GM21381 (cell line): ENCODE measurements around the gene PERCC1.

Experiments used
- ATAC-seq: cut with Tn5 transposase; IDR thresholded peaks from one replicate; pipeline ENCODE4 v1.9.1; 2021; ENCODE audit warnings: mild to moderate bottlenecking, moderate library complexity; ENCODE audit not compliant: unreplicated experiment

PERCC1 gene

GRCh38 chr16:1408171-1408837 is 22.6 kb upstream of the PERCC1 start:
- ATAC-seq, result peak; percentile 81

GRCh38 chr16:1412847-1413246 is 18.0 kb upstream of the PERCC1 start:
- no peak for ATAC-seq

GRCh38 chr16:1413684-1414531 is 17.0 kb upstream of the PERCC1 start:
- peak; percentile 41 for ATAC-seq

- ATAC-seq, result peak; percentile 51
Measured at GRCh38 chr16:1414532-1415260, 16.2 kb upstream of the PERCC1 start, which contains the start of gene UNKL. UNKL (minus strand) TSS chr16:1414704; CDS start chr16:1414691, 13 bp downstream.

GRCh38 chr16:1416521-1416941 is 14.3 kb upstream of the PERCC1 start:
- ATAC-seq, result no peak

- ATAC-seq, result peak; percentile 10
Measured at GRCh38 chr16:1420111-1420539, 10.8 kb upstream of the PERCC1 start.

- no peak for ATAC-seq
Measured at GRCh38 chr16:1422076-1422475, 8.8 kb upstream of the PERCC1 start.

- no peak for ATAC-seq
Measured at GRCh38 chr16:1424028-1424427, 6.8 kb upstream of the PERCC1 start.

GRCh38 chr16:1425616-1426370 is 5.1 kb upstream of the PERCC1 start:
- ATAC-seq, result no peak

- ATAC-seq, result no peak
Measured at GRCh38 chr16:1426734-1427471, 4.0 kb upstream of the PERCC1 start.

- ATAC-seq, result no peak
Measured at GRCh38 chr16:1427473-1428461, 3.1 kb upstream of the PERCC1 start.

GRCh38 chr16:1428511-1428910 is 2.4 kb upstream of the PERCC1 start:
- no peak for ATAC-seq

GRCh38 chr16:1429012-1429411 is 1.9 kb upstream of the PERCC1 start:
- ATAC-seq, result no peak

GRCh38 chr16:1429631-1430030 is 1.2 kb upstream of the PERCC1 start:
- no peak for ATAC-seq

- no peak for ATAC-seq
Measured at GRCh38 chr16:1430214-1430758, 592 bp upstream of the PERCC1 start.

GRCh38 chr16:1431497-1432270 is 806 bp downstream of the PERCC1 start:
- ATAC-seq, result no peak

GRCh38 chr16:1432388-1433262 is 1.7 kb downstream of the PERCC1 start:
- ATAC-seq, result no peak
